HCT116 (cell line): Measurements from ENCODE around the gene GK. TPM values are rescaled to one million over a fixed set of nuclear protein-coding genes. Genes with fewer than 3 reads are reported as not detected.
"Not testable (repeated sequence)": the region's sequence is repeated elsewhere in the genome, so short reads cannot be mapped to it uniquely, and the experiment has no call there.

Experiments
- ATAC-seq: fragments of 200-7000 bp; cut with Tn5 transposase; 2 replicates; pipeline ENCODE4 v1.9.1; 2020; ENCODE audit warnings: mild to moderate bottlenecking, moderate library complexity
- BruUV-seq: library from RNA; stranded (reverse); fragments of 400-500 nt; replicated peaks from 2 replicates; lab custom pipeline; 2021; lab: Mats Ljungman, UMichigan
- CTCF ChIA-PET: fragments of 300-600 bp; sonication (Branson Sonifier 250); formaldehyde crosslinking; loops from one replicate; lab custom pipeline; 2021; ENCODE audit warnings: antibody characterized with exemption; lab: Charles Lee
- POLR2A ChIA-PET: fragments of 300-600, 350-600 bp; sonication (Branson Sonifier 250); formaldehyde crosslinking; loops from one replicate; lab custom pipeline; 2021; ENCODE audit warnings: antibody characterized with exemption; lab: Charles Lee
- RAD21 ChIA-PET, 2 experiments: fragments of 300-600 bp; sonication (Branson Sonifier 250); formaldehyde crosslinking; loops; one replicate each; lab custom pipeline; 2023; ENCODE audit warnings: low total read pairs in 2 of 2; ENCODE audit not compliant: uncharacterized antibody in 2 of 2, unreplicated experiment in 2 of 2, low non-redundant PET in 1 of 2; lab: Charles Lee
- DNase-seq: peaks from one replicate; pipeline ENCODE4 v3.0.0-alpha.2; 2010; ENCODE audit warnings: low read depth, low spot score
- H2AFZ ChIP-seq: fragments of 200-600 bp; shearing (Covaris generic), sonication (generic); 2 replicates; pipeline ENCODE4 v1.6.1; 2017; ENCODE audit warnings: low read depth, mixed run types, mixed read lengths, antibody characterized with exemption, low read length; ENCODE audit not compliant: poor library complexity, severe bottlenecking
- H3K27ac ChIP-seq: 2 replicates; pipeline ENCODE4 v1.5.1; 2012; ENCODE audit warnings: low read depth, low read length
- H3K27me3 ChIP-seq: fragments of 200-600 bp; sonication (generic); 2 replicates; pipeline ENCODE4 v1.6.1; 2016; ENCODE audit warnings: mixed run types, low read length, mixed read lengths; ENCODE audit not compliant: insufficient read depth
- H3K36me3 ChIP-seq, 2 experiments: fragments of 200-500 bp in 1 of 2; fragments of 200-600 bp in 1 of 2; sonication (Bioruptor generic) in 1 of 2; sonication (generic) in 1 of 2; 2 replicates each; pipeline versions ENCODE4 v1.5.1 to v1.6.1; 2014 to 2016; ENCODE audit warnings: low read length in 2 of 2, inconsistent platforms in 1 of 2, mixed read lengths in 1 of 2, mixed run types in 1 of 2; ENCODE audit not compliant: insufficient read depth in 2 of 2, control insufficient read depth in 1 of 2
- H3K4me1 ChIP-seq, 2 experiments: fragments of 200-600 bp in 1 of 2; sonication (generic) in 1 of 2; 2 replicates each; pipeline versions ENCODE4 v1.5.1 to v1.6.1; 2012 to 2017; ENCODE audit warnings: low read length in 2 of 2, inconsistent platforms in 1 of 2, mild to moderate bottlenecking in 1 of 2, mixed read lengths in 1 of 2, mixed run types in 1 of 2, moderate library complexity in 1 of 2; ENCODE audit not compliant: insufficient read depth in 2 of 2, control insufficient read depth in 1 of 2
- H3K4me2 ChIP-seq: fragments of 200-600 bp; sonication (generic); 2 replicates; pipeline ENCODE4 v1.6.1; 2017; ENCODE audit warnings: mixed run types, low read length, mixed read lengths
- H3K4me3 ChIP-seq, 2 experiments: fragments of 200-600 bp in 1 of 2; sonication (generic) in 1 of 2; replicated peaks in 1 of 2; 2 replicates each; pipeline ENCODE4 v1.5.1; 2011 to 2016; ENCODE audit warnings: low read length in 2 of 2, control low read depth in 1 of 2, low read depth in 1 of 2, mild to moderate bottlenecking in 1 of 2, mixed read lengths in 1 of 2, mixed run types in 1 of 2
- H3K79me2 ChIP-seq: fragments of 200-600 bp; sonication (generic); 2 replicates; pipeline ENCODE4 v1.6.1; 2017; ENCODE audit warnings: mild to moderate bottlenecking, mixed run types, low read length, moderate library complexity, mixed read lengths; ENCODE audit not compliant: insufficient read depth
- H3K9ac ChIP-seq: fragments of 200-600 bp; sonication (generic); 2 replicates; pipeline ENCODE4 v1.6.1; 2016; ENCODE audit warnings: low read length, mixed read lengths
- H3K9me2 ChIP-seq: fragments of 200-600 bp; sonication (generic), shearing (Covaris generic); 2 replicates; pipeline ENCODE4 v1.6.1; 2017; ENCODE audit warnings: mixed run types, mild to moderate bottlenecking, moderate library complexity; ENCODE audit not compliant: insufficient read depth
- H3K9me3 ChIP-seq, 2 experiments: fragments of 200-500 bp in 1 of 2; fragments of 200-600 bp in 1 of 2; sonication (Bioruptor generic) in 1 of 2; sonication (generic) in 1 of 2; 2 replicates each; pipeline ENCODE4 v1.6.1; 2014 to 2017; ENCODE audit warnings: low read length in 2 of 2, mixed read lengths in 2 of 2, inconsistent platforms in 1 of 2, low read depth in 1 of 2, mild to moderate bottlenecking in 1 of 2, mixed run types in 1 of 2, moderate library complexity in 1 of 2; ENCODE audit not compliant: control insufficient read depth in 1 of 2, insufficient read depth in 1 of 2
- H4K20me1 ChIP-seq: fragments of 200-600 bp; sonication (generic), shearing (Covaris generic); 2 replicates; pipeline ENCODE4 v1.6.1; 2017; ENCODE audit warnings: mixed run types, mild to moderate bottlenecking, moderate library complexity; ENCODE audit not compliant: insufficient read depth
- ELF1 ChIP-seq: IDR thresholded peaks from 2 replicates; pipeline ENCODE4 v1.6.1; 2012; ENCODE audit warnings: low read depth, borderline replicate concordance
- EZH2 ChIP-seq: fragments of 200-600 bp; sonication (generic); IDR thresholded peaks from 2 replicates; pipeline ENCODE4 v1.6.1; 2017; ENCODE audit warnings: antibody characterized with exemption, mixed run types
- EZH2phosphoT487 ChIP-seq: fragments of 200-600 bp; IDR thresholded peaks from 2 replicates; pipeline ENCODE4 v1.6.1; 2018; ENCODE audit warnings: antibody characterized with exemption, borderline replicate concordance
- JUND ChIP-seq: IDR thresholded peaks from 2 replicates; pipeline ENCODE4 v1.6.1; 2012
- SIN3A ChIP-seq: IDR thresholded peaks from 2 replicates; pipeline ENCODE4 v1.6.1; 2012; ENCODE audit warnings: low read depth
- SP1 ChIP-seq: IDR thresholded peaks from 2 replicates; pipeline ENCODE4 v1.6.1; 2012; ENCODE audit warnings: low read depth
- intact Hi-C: fragments of 100-400 bp; cut with micrococcal nuclease; formaldehyde crosslinking; loops from 2 replicates; pipeline ENCODE4 v1.10.0; 2022
- total RNA-seq: library from RNA; stranded (reverse); gene quantifications from one replicate; pipeline ENCODE4 v1.2.1, GENCODE V29; 2021; ENCODE audit not compliant: unreplicated experiment
- TF ChIP-seq, protein P1 (sequence below): IDR thresholded peaks from 2 replicates; pipeline ENCODE4 v1.6.1; 2012; ENCODE audit warnings: low read depth

The GK gene
- total RNA-seq, 1 experiment from 2014 or later = 4.3 TPM

DNA sequence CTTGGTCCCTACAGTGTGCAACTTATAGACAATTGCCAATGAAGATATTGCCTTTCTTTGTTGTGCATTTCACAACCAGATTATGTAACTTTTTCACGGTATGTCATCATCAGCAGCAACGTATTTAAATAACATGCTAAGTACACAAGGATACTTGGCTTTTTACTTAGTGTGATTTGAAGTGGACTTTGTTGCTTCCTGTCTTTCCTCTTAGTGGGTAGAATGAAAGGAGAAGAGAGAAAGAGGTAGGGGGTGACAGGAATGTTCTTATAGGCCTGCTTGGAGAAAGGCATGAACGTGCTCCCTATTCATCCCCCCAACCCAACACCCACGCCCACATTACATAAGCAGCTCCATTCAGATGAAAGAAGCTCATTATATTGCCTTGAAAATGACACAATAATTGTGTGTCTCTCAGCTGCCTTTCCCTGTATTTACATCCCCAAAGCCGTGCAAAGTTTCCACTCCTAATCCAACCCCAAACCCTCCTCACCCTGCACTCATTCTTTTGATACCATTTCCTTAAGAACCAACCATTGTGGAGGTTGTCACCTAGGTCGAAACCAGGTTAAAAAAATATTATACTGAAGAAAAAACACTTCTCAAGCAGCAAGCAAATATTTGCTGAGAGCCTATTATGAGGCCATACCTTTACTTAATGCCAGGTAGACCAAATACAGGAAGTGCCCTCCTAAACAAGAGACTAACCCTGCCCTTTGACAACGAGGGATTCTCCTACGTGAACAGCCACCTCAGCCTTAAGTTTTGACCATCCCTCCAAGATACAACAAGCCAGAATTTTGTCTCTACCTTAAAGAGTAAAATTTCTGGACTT lies 25.2 kb upstream of the GK start:
- Histone ChIP-seq H3K4me2 (no peak overlapping the region), H3K4me3 (no peak overlapping the region), H3K9ac (no peak overlapping the region), H3K27me3 (no peaks in the 10 kb centered on the region), H3K9me2 (no peaks in the 10 kb centered on the region), H3K4me1 (no peaks in the 10 kb centered on the region), H3K9me3 (no peaks in the 10 kb centered on the region), H3K36me3 (no peaks in the 10 kb centered on the region), H3K27ac (no peak overlapping the region), H4K20me1 (no peaks in the 10 kb centered on the region)
- DNase-seq = no peak
- no TSS peak for BruUV-seq
- intact Hi-C loops = no loop called here
- ChIA-PET CTCF (no interaction called here), POLR2A (no interaction called here)
- no peak for ATAC-seq
- TF ChIP-seq SIN3A (no peak), EZH2 (no peak), SP1 (no peak), JUND (no peak), ELF1 (no peak), EZH2phosphoT487 (no peak)
- TF ChIP-seq, protein P1, sequence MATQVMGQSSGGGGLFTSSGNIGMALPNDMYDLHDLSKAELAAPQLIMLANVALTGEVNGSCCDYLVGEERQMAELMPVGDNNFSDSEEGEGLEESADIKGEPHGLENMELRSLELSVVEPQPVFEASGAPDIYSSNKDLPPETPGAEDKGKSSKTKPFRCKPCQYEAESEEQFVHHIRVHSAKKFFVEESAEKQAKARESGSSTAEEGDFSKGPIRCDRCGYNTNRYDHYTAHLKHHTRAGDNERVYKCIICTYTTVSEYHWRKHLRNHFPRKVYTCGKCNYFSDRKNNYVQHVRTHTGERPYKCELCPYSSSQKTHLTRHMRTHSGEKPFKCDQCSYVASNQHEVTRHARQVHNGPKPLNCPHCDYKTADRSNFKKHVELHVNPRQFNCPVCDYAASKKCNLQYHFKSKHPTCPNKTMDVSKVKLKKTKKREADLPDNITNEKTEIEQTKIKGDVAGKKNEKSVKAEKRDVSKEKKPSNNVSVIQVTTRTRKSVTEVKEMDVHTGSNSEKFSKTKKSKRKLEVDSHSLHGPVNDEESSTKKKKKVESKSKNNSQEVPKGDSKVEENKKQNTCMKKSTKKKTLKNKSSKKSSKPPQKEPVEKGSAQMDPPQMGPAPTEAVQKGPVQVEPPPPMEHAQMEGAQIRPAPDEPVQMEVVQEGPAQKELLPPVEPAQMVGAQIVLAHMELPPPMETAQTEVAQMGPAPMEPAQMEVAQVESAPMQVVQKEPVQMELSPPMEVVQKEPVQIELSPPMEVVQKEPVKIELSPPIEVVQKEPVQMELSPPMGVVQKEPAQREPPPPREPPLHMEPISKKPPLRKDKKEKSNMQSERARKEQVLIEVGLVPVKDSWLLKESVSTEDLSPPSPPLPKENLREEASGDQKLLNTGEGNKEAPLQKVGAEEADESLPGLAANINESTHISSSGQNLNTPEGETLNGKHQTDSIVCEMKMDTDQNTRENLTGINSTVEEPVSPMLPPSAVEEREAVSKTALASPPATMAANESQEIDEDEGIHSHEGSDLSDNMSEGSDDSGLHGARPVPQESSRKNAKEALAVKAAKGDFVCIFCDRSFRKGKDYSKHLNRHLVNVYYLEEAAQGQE = no peak
- TF ChIP-seq, all 23 proteins: peak for 0
- RAD21 ChIA-PET = no interaction called here
- Histone ChIP-seq H2AFZ (no peak overlapping the region), H3K79me2 (no peaks in the 10 kb centered on the region)

DNA sequence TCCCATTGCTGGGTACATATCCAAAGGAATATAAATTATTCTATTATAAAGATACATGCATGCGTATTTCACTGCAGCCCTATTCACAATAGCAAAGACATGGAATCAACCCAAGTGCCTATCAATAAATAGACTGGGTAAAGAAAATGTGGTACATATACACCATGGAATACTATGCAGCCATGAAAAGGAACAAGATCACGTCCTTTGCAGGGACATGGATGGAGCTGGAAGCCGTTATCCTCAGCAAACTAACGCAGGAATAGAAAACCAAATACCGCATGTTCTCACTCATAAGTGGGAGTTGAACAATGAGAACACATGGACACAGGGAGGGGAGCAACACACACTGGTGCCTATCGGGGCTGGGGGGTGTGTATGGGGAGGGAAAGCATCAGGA lies 19.2 kb upstream of the GK start:
- CTCF ChIA-PET = interaction anchor here (0.9 kb wide), 1 partner anchor 81 kb away, joined by 3 read pairs; no protein-coding TSS in a partner anchor
- BruUV-seq, H3K36me3 ChIP-seq, H3K79me2 ChIP-seq, H3K9me2 ChIP-seq, H3K4me3 ChIP-seq, H3K4me1 ChIP-seq, POLR2A ChIA-PET, H4K20me1 ChIP-seq, H3K27me3 ChIP-seq, H3K27ac ChIP-seq, RAD21 ChIA-PET, H3K9ac ChIP-seq, DNase-seq, ATAC-seq, H2AFZ ChIP-seq, H3K4me2 ChIP-seq, H3K9me3 ChIP-seq, intact Hi-C loops: not testable (repeated sequence)
